K562 (cell line): ENCODE data around the gene SEMA5A. TPM values are rescaled to one million over a fixed set of nuclear protein-coding genes. Genes with fewer than 3 reads are reported as not detected.

Experiments used
- ATAC-seq: fragments of 200-7000 bp; cut with Tn5 transposase; 3 replicates; pipeline ENCODE4 v1.9.1; 2020; ENCODE audit warnings: moderate library complexity
- BruUV-seq: library from RNA; stranded (reverse); fragments of 400-500 nt; replicated peaks from 2 replicates; lab custom pipeline; 2021; lab: Mats Ljungman, UMichigan
- CTCF ChIA-PET: fragments of 300-600 bp; formaldehyde crosslinking; extraction: SDS; loops from one replicate; lab custom pipeline; 2021; ENCODE audit warnings: low intra/inter-chr PET ratio; lab: Yijun Ruan, JAX
- POLR2A ChIA-PET: fragments of 300-600, 350-650 bp; sonication (Branson Sonifier 250); formaldehyde crosslinking; extraction: SDS; loops from one replicate; lab custom pipeline; 2021; ENCODE audit warnings: antibody characterized with exemption, inconsistent platforms; lab: Yijun Ruan, JAX
- DNase-seq, 4 experiments: peaks; one replicate each; pipeline versions ENCODE4 v3.0.0 to v3.0.0-alpha.2; 2011 to 2018; ENCODE audit warnings: low spot score in 3 of 4, mixed read lengths in 3 of 4; ENCODE audit errors: extremely low read depth in 1 of 4
- FAIRE-seq: peaks from 2 replicates; lab custom pipeline; 2011; peaks lifted over from hg19 to GRCh38; lab: Jason Lieb, UNC
- H2AFZ ChIP-seq: 2 replicates; pipeline ENCODE4 v1.6.0; 2011; ENCODE audit warnings: low read depth, low read length, control low read depth, inconsistent platforms
- H3K27ac ChIP-seq: fragments of 200-600 bp; 3 replicates; pipeline ENCODE4 v1.8.0; 2011; ENCODE audit warnings: low read depth, mild to moderate bottlenecking, control low read depth, inconsistent platforms, low read length, moderate library complexity, mixed read lengths; ENCODE audit errors: extremely low read depth
- H3K27me3 ChIP-seq, 2 experiments: fragments of 300-600 bp in 1 of 2; 2 replicates in 1 of 2; 3 replicates in 1 of 2; pipeline versions ENCODE4 v1.6.0 to v1.8.0; 2011; ENCODE audit warnings: inconsistent platforms in 2 of 2, low read length in 2 of 2, mild to moderate bottlenecking in 1 of 2, mixed read lengths in 1 of 2, moderate library complexity in 1 of 2; ENCODE audit not compliant: control insufficient read depth in 2 of 2, insufficient read depth in 2 of 2
- H3K36me3 ChIP-seq: fragments of 300-600 bp; 3 replicates; pipeline ENCODE4 v1.8.0; 2011; ENCODE audit warnings: mild to moderate bottlenecking, low read length, inconsistent platforms; ENCODE audit not compliant: control insufficient read depth, insufficient read depth
- H3K4me1 ChIP-seq, 2 experiments: fragments of 200-600 bp in 1 of 2; replicated peaks in 1 of 2; 2 replicates in 1 of 2; 3 replicates in 1 of 2; pipeline versions ENCODE4 v1.5.1 to v1.8.0; 2011; ENCODE audit warnings: inconsistent platforms in 2 of 2, low read length in 2 of 2, mild to moderate bottlenecking in 1 of 2, mixed read lengths in 1 of 2, moderate library complexity in 1 of 2; ENCODE audit not compliant: control insufficient read depth in 2 of 2, insufficient read depth in 2 of 2
- H3K4me2 ChIP-seq: 2 replicates; pipeline ENCODE4 v1.6.1; 2011; ENCODE audit warnings: low read length, control low read depth, inconsistent platforms, mixed read lengths; ENCODE audit not compliant: insufficient read depth
- H3K4me3 ChIP-seq: fragments of 200-600 bp; sonication (generic), shearing (Covaris generic); 2 replicates; pipeline ENCODE4 v1.5.1; 2016; ENCODE audit warnings: control low read depth, inconsistent platforms
- H3K79me2 ChIP-seq: fragments of 200-600 bp; 3 replicates; pipeline ENCODE4 v1.8.0; 2011; ENCODE audit warnings: low read length, inconsistent platforms; ENCODE audit not compliant: control insufficient read depth, insufficient read depth
- H3K9ac ChIP-seq, 2 experiments: 2 replicates each; pipeline versions ENCODE4 v1.6.0 to v1.6.1; 2011; ENCODE audit warnings: low read depth in 2 of 2, low read length in 2 of 2, control low read depth in 1 of 2, inconsistent platforms in 1 of 2, mild to moderate bottlenecking in 1 of 2, mixed read lengths in 1 of 2; ENCODE audit not compliant: insufficient read depth in 1 of 2
- H3K9me1 ChIP-seq: one replicate; pipeline ENCODE4 v1.6.0; 2011; ENCODE audit warnings: inconsistent platforms, mild to moderate bottlenecking, low read length, moderate library complexity; ENCODE audit not compliant: control insufficient read depth, insufficient read depth
- H3K9me3 ChIP-seq: replicated peaks from 2 replicates; pipeline ENCODE4 v1.5.1; 2011; ENCODE audit warnings: low read depth, low read length, inconsistent platforms; ENCODE audit not compliant: control insufficient read depth, insufficient read depth
- H4K20me1 ChIP-seq: replicated peaks from 2 replicates; pipeline ENCODE4 v1.6.1; 2011; ENCODE audit warnings: low read length, inconsistent platforms, mixed read lengths; ENCODE audit not compliant: control insufficient read depth, insufficient read depth
- PRMT5 ChIP-seq: sonication (generic); formaldehyde crosslinking; IDR thresholded peaks from 2 replicates; pipeline ENCODE4 v1.5.0; 2020; ENCODE audit warnings: missing genetic modification reagents
- PTTG1 ChIP-seq: fragments of 450-650 bp; IDR thresholded peaks from 2 replicates; pipeline ENCODE4 v1.6.1; 2016; ENCODE audit warnings: low read depth, mild to moderate bottlenecking, missing genetic modification characterization, missing compliant biosample characterization
- PYGO2 ChIP-seq: fragments of 450-650 bp; IDR thresholded peaks from 2 replicates; pipeline ENCODE4 v1.6.1; 2016; ENCODE audit warnings: mild to moderate bottlenecking, missing genetic modification characterization, moderate library complexity, missing compliant biosample characterization
- RFX1 ChIP-seq: fragments of 450-650 bp; IDR thresholded peaks from 2 replicates; pipeline ENCODE4 v1.6.1; 2016; ENCODE audit warnings: mild to moderate bottlenecking, moderate library complexity
- SMAD2 ChIP-seq: fragments of 150-350 bp; IDR thresholded peaks from 2 replicates; pipeline ENCODE4 v1.6.1; 2014; ENCODE audit warnings: low read depth, mild to moderate bottlenecking, low read length
- SMAD4 ChIP-seq: fragments of 250-450 bp; sonication (Bioruptor Pico); conservative IDR thresholded peaks from 2 replicates; pipeline ENCODE4 v1.8.0; 2021; ENCODE audit warnings: inconsistent platforms, mild to moderate bottlenecking, moderate library complexity
- XRCC4 ChIP-seq: IDR thresholded peaks from one replicate; pipeline ENCODE4 v1.6.1; 2011; ENCODE audit not compliant: insufficient read depth, insufficient read length; ENCODE audit errors: extremely low read depth
- WGBS: fragments of 100-300 bp; shearing (Covaris generic); methylation state at CpG from one replicate; pipeline ENCODE4 v1.1.6; 2016; ENCODE audit warnings: low coverage, mixed read lengths; ENCODE audit not compliant: insufficient coverage; ENCODE audit errors: missing lambda C conversion rate; 5-methylcytosine and 5-hydroxymethylcytosine counted together
- in situ Hi-C: fragments of 300-500 bp; cut with MboI; formaldehyde crosslinking; loops from 4 replicates; pipeline ENCODE4 v1.15.0; 2018; ENCODE audit warnings: inconsistent platforms, mixed read lengths
- intact Hi-C: fragments of 100-400 bp; cut with micrococcal nuclease; formaldehyde crosslinking; loops from 2 replicates; pipeline ENCODE4 v1.14.2; 2022
- polyA plus RNA-seq, 8 experiments: library from polyadenylated mRNA; depleted of rRNA in 4 of 8; stranded (reverse) in 5 of 8; unstranded in 3 of 8; fragments of >200 nt; fragmentation: Nextera tagmentation in 2 of 8; fragmentation: Illumina TruSeq in 1 of 8; extraction: Ambion mirVana in 2 of 8; extraction: Trizol in 1 of 8; gene quantifications; 2 replicates each; pipeline versions ENCODE4 v1.2.1 to v1.2.3, GENCODE V29; 2011 to 2014; ENCODE audit warnings: inconsistent platforms in 1 of 8, missing spikeins in 1 of 8
- total RNA-seq, 7 experiments: library from RNA; depleted of rRNA in 6 of 7; stranded (reverse); fragments of >200 nt in 6 of 7; fragmentation: Illumina TruSeq in 2 of 7; extraction: Trizol in 2 of 7; gene quantifications; 2 replicates each; pipeline versions ENCODE4 v1.2.1 to v1.2.3, GENCODE V29; 2011 to 2021; ENCODE audit warnings: low replicate concordance in 1 of 7
- TF ChIP-seq, protein P1 (sequence below): fragments of 200-800 bp; sonication (Bioruptor generic); IDR thresholded peaks from 2 replicates; pipeline ENCODE4 v1.6.1; 2016; ENCODE audit warnings: missing genetic modification characterization, missing compliant biosample characterization
- TF ChIP-seq, protein P2 (sequence below), 2 experiments: fragments of 450-650 bp; conservative IDR thresholded peaks; 2 replicates each; pipeline ENCODE4 v1.6.1; 2017; ENCODE audit warnings: mild to moderate bottlenecking in 2 of 2, moderate library complexity in 2 of 2

SEMA5A gene
- total and polyA plus RNA-seq, 9 of the 15 experiments (the other 6 are each of a cell fraction or from before 2014, with no cell fraction given), result 0.02 TPM; not detected in 8

DNA sequence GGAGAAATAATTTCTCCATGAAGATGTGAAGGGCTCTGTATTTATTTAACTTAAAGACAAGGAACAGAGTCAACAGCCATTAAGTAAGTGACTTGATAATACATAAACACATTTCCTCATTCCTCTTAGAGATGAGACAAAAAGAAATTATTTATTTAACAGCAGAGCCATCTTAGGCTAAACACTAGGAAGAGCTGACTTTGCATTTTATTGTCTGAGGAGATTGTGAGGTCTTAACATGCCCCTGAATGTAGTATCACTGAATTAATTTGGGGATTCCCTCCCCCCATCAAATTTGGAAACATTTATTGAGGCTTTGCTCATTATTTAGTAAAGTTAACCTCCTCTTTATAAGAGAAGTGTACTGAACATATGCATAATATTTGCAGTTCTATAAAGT, 49.0 kb upstream of the SEMA5A start (continued):
- TF ChIP-seq, protein P1, sequence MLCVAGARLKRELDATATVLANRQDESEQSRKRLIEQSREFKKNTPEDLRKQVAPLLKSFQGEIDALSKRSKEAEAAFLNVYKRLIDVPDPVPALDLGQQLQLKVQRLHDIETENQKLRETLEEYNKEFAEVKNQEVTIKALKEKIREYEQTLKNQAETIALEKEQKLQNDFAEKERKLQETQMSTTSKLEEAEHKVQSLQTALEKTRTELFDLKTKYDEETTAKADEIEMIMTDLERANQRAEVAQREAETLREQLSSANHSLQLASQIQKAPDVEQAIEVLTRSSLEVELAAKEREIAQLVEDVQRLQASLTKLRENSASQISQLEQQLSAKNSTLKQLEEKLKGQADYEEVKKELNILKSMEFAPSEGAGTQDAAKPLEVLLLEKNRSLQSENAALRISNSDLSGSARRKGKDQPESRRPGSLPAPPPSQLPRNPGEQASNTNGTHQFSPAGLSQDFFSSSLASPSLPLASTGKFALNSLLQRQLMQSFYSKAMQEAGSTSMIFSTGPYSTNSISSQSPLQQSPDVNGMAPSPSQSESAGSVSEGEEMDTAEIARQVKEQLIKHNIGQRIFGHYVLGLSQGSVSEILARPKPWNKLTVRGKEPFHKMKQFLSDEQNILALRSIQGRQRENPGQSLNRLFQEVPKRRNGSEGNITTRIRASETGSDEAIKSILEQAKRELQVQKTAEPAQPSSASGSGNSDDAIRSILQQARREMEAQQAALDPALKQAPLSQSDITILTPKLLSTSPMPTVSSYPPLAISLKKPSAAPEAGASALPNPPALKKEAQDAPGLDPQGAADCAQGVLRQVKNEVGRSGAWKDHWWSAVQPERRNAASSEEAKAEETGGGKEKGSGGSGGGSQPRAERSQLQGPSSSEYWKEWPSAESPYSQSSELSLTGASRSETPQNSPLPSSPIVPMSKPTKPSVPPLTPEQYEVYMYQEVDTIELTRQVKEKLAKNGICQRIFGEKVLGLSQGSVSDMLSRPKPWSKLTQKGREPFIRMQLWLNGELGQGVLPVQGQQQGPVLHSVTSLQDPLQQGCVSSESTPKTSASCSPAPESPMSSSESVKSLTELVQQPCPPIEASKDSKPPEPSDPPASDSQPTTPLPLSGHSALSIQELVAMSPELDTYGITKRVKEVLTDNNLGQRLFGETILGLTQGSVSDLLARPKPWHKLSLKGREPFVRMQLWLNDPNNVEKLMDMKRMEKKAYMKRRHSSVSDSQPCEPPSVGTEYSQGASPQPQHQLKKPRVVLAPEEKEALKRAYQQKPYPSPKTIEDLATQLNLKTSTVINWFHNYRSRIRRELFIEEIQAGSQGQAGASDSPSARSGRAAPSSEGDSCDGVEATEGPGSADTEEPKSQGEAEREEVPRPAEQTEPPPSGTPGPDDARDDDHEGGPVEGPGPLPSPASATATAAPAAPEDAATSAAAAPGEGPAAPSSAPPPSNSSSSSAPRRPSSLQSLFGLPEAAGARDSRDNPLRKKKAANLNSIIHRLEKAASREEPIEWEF (CRISPR knock-in tag), result no peak
- no peak for TF ChIP-seq RFX1

DNA sequence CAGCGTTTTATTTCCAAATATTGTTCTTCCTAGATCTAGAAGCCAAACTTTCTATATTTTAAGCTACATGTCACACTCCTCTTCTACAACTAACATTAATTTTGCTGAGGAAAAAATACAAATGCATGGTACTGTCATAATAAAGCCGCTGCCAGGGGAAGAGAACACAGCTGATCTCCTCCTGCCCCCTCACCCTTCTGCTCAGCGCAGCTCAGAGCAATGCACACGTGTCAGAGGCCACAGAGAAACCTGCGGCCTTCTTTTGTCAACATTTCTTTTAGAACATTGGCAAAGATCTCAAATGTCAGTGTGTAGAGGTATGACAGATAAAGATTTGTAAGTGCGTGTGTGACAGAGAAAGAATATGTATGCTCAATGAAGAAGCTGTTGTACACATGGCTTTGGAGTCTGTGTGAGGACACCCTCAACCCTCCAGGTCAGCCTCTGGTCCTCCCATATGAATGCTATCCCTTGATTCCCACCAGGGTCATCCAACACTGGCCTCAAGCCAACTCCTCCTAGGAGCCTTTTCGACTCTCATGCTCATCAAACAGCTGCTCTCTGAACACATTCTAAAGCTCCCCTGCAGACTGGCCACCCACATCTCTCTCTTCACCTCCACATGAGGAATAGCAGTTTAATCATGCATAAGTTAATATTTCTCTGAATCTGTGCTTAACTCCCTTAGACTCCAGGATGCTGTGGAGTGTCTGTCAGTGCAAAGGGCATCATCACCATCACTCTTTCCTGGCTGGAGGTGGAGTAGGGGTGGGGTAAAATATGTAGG, 43.4 kb upstream of the SEMA5A start:
- POLR2A ChIA-PET, result no interaction called here
- CTCF ChIA-PET, result no interaction called here
- WGBS, result 1% methylated on average over 7 of the region's 7 CpGs
- H3K4me2 ChIP-seq, result no peak overlapping the region
- no peak overlapping the region for H3K9ac ChIP-seq
- FAIRE-seq, result no peak
- no TSS peak for BruUV-seq
- no peaks in the 10 kb centered on the region for H3K27me3 ChIP-seq
- no peak overlapping the region for H3K27ac ChIP-seq
- intact Hi-C loops, result no loop called here
- no peak for ATAC-seq
- H2AFZ ChIP-seq, result no peak overlapping the region
- no peaks in the 10 kb centered on the region for H3K9me3 ChIP-seq
- H3K4me1 ChIP-seq, result no peaks in the 10 kb centered on the region
- no peaks in the 10 kb centered on the region for H3K9me1 ChIP-seq
- in situ Hi-C loops, result no loop called here
- H4K20me1 ChIP-seq, result no peaks in the 10 kb centered on the region
- H3K79me2 ChIP-seq, result no peaks in the 10 kb centered on the region
- H3K4me3 ChIP-seq, result no peak overlapping the region
- no peaks in the 10 kb centered on the region for H3K36me3 ChIP-seq
- no peak for DNase-seq
- TF ChIP-seq XRCC4 (no peak), PYGO2 (tag) (no peak), PRMT5 (CRISPR knock-in tag) (no peak), PTTG1 (tag) (no peak), SMAD2 (no peak), SMAD4 (CRISPR knock-in tag) (no peak)
- TF ChIP-seq, protein P2, sequence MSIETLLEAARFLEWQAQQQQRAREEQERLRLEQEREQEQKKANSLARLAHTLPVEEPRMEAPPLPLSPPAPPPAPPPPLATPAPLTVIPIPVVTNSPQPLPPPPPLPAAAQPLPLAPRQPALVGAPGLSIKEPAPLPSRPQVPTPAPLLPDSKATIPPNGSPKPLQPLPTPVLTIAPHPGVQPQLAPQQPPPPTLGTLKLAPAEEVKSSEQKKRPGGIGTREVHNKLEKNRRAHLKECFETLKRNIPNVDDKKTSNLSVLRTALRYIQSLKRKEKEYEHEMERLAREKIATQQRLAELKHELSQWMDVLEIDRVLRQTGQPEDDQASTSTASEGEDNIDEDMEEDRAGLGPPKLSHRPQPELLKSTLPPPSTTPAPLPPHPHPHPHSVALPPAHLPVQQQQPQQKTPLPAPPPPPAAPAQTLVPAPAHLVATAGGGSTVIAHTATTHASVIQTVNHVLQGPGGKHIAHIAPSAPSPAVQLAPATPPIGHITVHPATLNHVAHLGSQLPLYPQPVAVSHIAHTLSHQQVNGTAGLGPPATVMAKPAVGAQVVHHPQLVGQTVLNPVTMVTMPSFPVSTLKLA (conservative IDR thresholded peaks at IDR 0.05), result no peak
